Adrenal gland (tissue), 12 donors: ENCODE measurements around the gene TMIGD3. TPM values are rescaled to one million over a fixed set of nuclear protein-coding genes. Genes with fewer than 3 reads are reported as not detected.

Source experiments
- DNase-seq, 7 donors: peaks; one replicate each; pipeline ENCODE4 v3.0.0-alpha.2; 2019 to 2020
- H3K27ac ChIP-seq, 5 donors: fragments of 200-600 bp; sonication (generic) in 4 of 5; 1 replicate in 3 of 5; 2 replicates in 2 of 5; pipeline versions ENCODE4 v1.5.1 to v1.8.0; 2016 to 2020; ENCODE audit warnings: mild to moderate bottlenecking in 1 of 5
- H3K27me3 ChIP-seq: fragments of 200-600 bp; 2 replicates; pipeline ENCODE4 v1.8.0; 2021
- H3K36me3 ChIP-seq, 2 donors: fragments of 200-600 bp; replicated peaks in 1 of 2; 1 replicate in 1 of 2; 2 replicates in 1 of 2; pipeline versions ENCODE4 v1.5.1 to v1.8.0; 2018 to 2022
- H3K4me1 ChIP-seq, 2 donors: fragments of 200-600 bp; replicated peaks in 1 of 2; 1 replicate in 1 of 2; 2 replicates in 1 of 2; pipeline versions ENCODE4 v1.5.1 to v1.8.0; 2018 to 2021
- H3K4me3 ChIP-seq, 4 donors: fragments of 200-600 bp; sonication (generic) in 3 of 4; one replicate each; pipeline ENCODE4 v1.5.1; 2016 to 2018
- H3K9me3 ChIP-seq, 3 donors: fragments of 200-600 bp; sonication (generic) in 1 of 3; replicated peaks in 1 of 3; 1 replicate in 2 of 3; 2 replicates in 1 of 3; pipeline versions ENCODE4 v1.5.1 to v1.8.0; 2016 to 2021
- POLR2A ChIP-seq, 2 donors: fragments of 450-650 bp; IDR thresholded peaks; one replicate each; pipeline ENCODE4 v1.6.1; 2017; ENCODE audit warnings: antibody characterized with exemption in 2 of 2, mild to moderate bottlenecking in 2 of 2, moderate library complexity in 1 of 2
- WGBS, 4 donors: extraction: QIAGEN DNeasy Blood & Tissue Kit in 2 of 4; methylation state at CpG; one replicate each; pipeline versions ENCODE4 v1.1.5 to v1.1.7; 2013 to 2017; 5-methylcytosine and 5-hydroxymethylcytosine counted together
- intact Hi-C, 2 donors: fragments of 100-400 bp; cut with DNase I; formaldehyde crosslinking; loops; one replicate each; pipeline versions ENCODE4 v1.14.1 to v1.15.0; 2022 to 2023
- polyA plus RNA-seq, 3 donors: library from polyadenylated mRNA; stranded (reverse); fragments of 200-250 nt in 2 of 3; fragments of 350-450 nt in 1 of 3; fragmentation: Illumina TruSeq in 1 of 3; extraction: RNeasy Lipid Tissue Mini Kit (QIAGEN cat#74804) in 1 of 3; gene quantifications; one replicate each; pipeline ENCODE4 v1.2.3, GENCODE V29; 2013 to 2014
- total RNA-seq, 9 donors: library from RNA; depleted of rRNA in 4 of 9; stranded (reverse); fragments of >200 nt in 4 of 9; fragments of 120-200 nt in 1 of 9; fragmentation: NEBNext Ultra II Directional in 1 of 9; extraction: Animal tissue kit (Norgen Biotek cat#: 25700) in 1 of 9; gene quantifications; one replicate each; pipeline versions ENCODE4 v1.1.0 to v1.2.4, GENCODE V29; 2013 to 2023
- TF ChIP-seq, protein P1 (sequence below), 6 experiments: fragments of 450-650 bp in 4 of 6; fragments of 200-600 bp in 2 of 6; sonication (generic) in 1 of 6; IDR thresholded peaks; 1 replicate in 5 of 6; 2 replicates in 1 of 6; pipeline versions ENCODE4 v1.5.1 to v1.8.0; 2016 to 2021; ENCODE audit warnings: antibody characterized with exemption in 6 of 6, mild to moderate bottlenecking in 2 of 6, moderate library complexity in 1 of 6
- donor health status: healthy with polysubstance abuse.
- donor health status: Bipolar disorder and iron deficiency.
- donor health status: DM: yes; HTN: yes; CAD: no.
- donor health status: DM: no; HTN: no; CAD: no.
- donor health status: DM: no; HTN: no; CAD: no.
- donor health status: DM: yes; HTN: yes; CAD: no.

The TMIGD3 gene
- total and polyA plus RNA-seq, 12 donors: 2.4 to 53.8 (median 24.8) TPM

DNA sequence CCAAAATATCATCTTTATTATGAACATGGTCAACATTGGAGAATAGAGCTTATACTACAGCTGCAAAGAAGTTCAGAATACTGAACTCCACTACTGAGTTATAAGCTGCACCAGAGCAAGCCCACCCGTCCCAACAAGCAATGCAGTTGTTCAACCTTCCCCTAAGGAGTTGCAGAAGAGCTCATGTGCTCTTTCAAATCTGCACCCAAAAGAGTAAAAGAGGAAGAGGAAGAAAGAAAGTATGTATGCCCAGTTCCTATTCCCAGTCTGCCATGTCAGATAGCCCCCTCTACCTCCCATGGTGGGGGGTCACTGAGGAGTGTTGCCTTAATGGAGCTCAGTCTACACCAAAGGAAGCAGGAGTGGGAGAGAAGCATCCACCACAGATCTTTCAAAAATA, 22.8 kb downstream of the TMIGD3 start:
- no peaks in the 10 kb centered on the region for H3K27me3 ChIP-seq
- peaks cover 0 to 13% of the 10 kb centered on the region in 2 donors for H3K4me1 ChIP-seq
- intact Hi-C loops: loop anchor here in 1 of 2 donors (5.0 kb wide), 1 partner anchor 292 kb away; no protein-coding TSS in a partner anchor

DNA sequence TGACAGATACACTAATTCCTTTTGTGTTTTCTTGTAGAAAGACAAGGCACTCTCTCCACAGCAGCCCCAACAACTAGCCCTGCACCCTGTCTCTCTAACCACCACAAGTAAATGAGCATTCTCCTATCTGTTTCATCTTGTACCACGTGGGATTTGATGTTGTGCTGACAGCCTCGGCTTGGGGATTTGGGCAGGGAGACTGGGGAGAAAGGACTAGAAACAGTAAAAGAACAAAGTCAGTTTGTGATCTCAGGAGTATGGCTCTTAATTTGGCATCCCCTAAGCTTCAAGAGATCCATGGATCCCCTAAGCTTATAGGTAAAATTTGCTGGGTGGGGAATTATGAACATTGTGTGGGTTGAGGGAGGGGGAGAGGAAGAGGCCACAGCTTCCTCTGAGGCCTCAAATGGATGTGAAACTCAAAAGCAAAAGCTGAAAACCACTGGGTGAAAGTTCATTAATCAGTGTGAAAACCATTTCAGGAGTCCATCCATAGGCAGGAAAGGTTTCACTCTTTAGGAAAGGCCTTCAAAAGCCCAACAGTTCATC, 26.6 kb downstream of the TMIGD3 start:
- no peaks in the 10 kb centered on the region for H3K36me3 ChIP-seq
- intact Hi-C loops: no loop called here
- no peaks in the 10 kb centered on the region for H3K9me3 ChIP-seq
- H3K4me1 ChIP-seq: peaks cover 3 to 19% of the 10 kb centered on the region in 2 donors
- no peak overlapping the region for H3K4me3 ChIP-seq
- H3K27me3 ChIP-seq: no peaks in the 10 kb centered on the region
- peak overlapping the region in 2 of 5 donors; percentile 10 to 57 for H3K27ac ChIP-seq
- WGBS, 4 donors: 25 to 56% (median 52%) methylated on average over 2 of the region's 2 CpGs
- no peak for TF ChIP-seq POLR2A (IDR thresholded peaks at IDR 0.05)
- TF ChIP-seq, protein P1, sequence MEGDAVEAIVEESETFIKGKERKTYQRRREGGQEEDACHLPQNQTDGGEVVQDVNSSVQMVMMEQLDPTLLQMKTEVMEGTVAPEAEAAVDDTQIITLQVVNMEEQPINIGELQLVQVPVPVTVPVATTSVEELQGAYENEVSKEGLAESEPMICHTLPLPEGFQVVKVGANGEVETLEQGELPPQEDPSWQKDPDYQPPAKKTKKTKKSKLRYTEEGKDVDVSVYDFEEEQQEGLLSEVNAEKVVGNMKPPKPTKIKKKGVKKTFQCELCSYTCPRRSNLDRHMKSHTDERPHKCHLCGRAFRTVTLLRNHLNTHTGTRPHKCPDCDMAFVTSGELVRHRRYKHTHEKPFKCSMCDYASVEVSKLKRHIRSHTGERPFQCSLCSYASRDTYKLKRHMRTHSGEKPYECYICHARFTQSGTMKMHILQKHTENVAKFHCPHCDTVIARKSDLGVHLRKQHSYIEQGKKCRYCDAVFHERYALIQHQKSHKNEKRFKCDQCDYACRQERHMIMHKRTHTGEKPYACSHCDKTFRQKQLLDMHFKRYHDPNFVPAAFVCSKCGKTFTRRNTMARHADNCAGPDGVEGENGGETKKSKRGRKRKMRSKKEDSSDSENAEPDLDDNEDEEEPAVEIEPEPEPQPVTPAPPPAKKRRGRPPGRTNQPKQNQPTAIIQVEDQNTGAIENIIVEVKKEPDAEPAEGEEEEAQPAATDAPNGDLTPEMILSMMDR (IDR thresholded peaks at IDR 0.05): no peak
- DNase-seq: no peak

More for the DNA sequence above, 22.8 kb downstream of the TMIGD3 start:
- no peak for DNase-seq
- Histone ChIP-seq H3K27ac (no peak overlapping the region), H3K9me3 (no peaks in the 10 kb centered on the region), H3K36me3 (no peaks in the 10 kb centered on the region), H3K4me3 (no peak overlapping the region)
- 55 to 59% (median 56%) methylated on average over 1 of the region's 1 CpG for WGBS, 4 donors
- no peak for TF ChIP-seq POLR2A (IDR thresholded peaks at IDR 0.05)
- TF ChIP-seq, protein P1 (IDR thresholded peaks at IDR 0.05): no peak

DNA sequence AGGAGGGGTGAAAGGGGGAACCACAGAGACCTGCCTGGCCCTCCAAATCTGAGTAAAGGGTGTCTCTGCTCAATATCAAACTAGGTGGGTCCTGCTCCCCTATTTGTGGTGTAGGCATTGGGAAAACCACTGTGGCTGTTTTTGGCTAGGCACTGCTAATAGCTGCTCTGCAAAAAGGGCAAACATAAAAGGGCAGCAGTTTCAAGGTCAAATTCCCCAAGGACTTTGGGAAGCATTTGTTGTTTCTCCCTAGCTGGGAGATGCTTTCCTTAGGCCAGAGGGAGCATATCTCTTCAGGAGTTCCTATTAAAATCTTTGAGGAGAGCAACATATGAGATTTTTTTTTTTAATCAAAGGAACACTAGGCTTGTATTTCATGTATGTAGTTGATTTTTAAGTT, 27.2 kb downstream of the TMIGD3 start:
- Histone ChIP-seq H3K27ac (peak overlapping the region in 2 of 5 donors; percentile 10 to 57), H3K27me3 (no peaks in the 10 kb centered on the region), H3K4me1 (peaks cover 3 to 17% of the 10 kb centered on the region in 2 donors), H3K36me3 (no peaks in the 10 kb centered on the region), H3K9me3 (no peaks in the 10 kb centered on the region), H3K4me3 (no peak overlapping the region)
- intact Hi-C loops: no loop called here
- TF ChIP-seq POLR2A (IDR thresholded peaks at IDR 0.05): no peak
- TF ChIP-seq, protein P1 (IDR thresholded peaks at IDR 0.05): no peak
- no peak for DNase-seq

DNA sequence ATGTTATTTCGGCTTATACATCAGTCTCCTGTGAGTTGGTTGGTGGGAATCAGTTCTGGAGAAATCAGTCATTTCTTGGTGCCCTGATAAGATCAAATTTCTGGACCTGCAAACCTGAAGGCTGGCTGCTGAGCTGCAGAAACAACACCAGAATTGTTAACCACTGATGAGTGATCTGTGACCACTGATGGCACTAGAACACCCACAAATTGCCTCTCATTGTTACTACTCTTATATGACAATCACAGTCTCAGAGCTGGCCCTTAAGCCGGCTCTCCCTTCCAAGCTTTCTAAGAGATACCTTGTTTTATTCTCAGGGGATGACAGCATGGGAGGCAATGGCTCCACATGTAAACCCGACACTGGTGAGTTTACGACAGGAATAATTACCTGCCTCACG, 27.7 kb downstream of the TMIGD3 start:
- Histone ChIP-seq H3K4me3 (peak overlapping the region in 1 of 4 donors; percentile 34), H3K4me1 (peaks cover 3 to 17% of the 10 kb centered on the region in 2 donors), H3K36me3 (no peaks in the 10 kb centered on the region), H3K27me3 (no peaks in the 10 kb centered on the region), H3K9me3 (no peaks in the 10 kb centered on the region), H3K27ac (peak overlapping the region in 2 of 5 donors; percentile 10 to 57)
- intact Hi-C loops: no loop called here
- 63 to 83% (median 77%) methylated on average over 5 of the region's 5 CpGs for WGBS, 4 donors
- TF ChIP-seq, protein P1 (IDR thresholded peaks at IDR 0.05): no peak
- TF ChIP-seq POLR2A (IDR thresholded peaks at IDR 0.05): no peak
- DNase-seq: no peak
